Astrocyte (in vitro differentiated cells and primary cell): ENCODE data around the gene CBS. TPM values are rescaled to one million over a fixed set of nuclear protein-coding genes. Genes with fewer than 3 reads are reported as not detected.

Source experiments
- DNase-seq: peaks from one replicate; pipeline ENCODE4 v3.0.0-alpha.2; 2010; ENCODE audit warnings: low read depth
- FAIRE-seq: peaks from 2 replicates; lab custom pipeline; 2011; peaks lifted over from hg19 to GRCh38; lab: Jason Lieb, UNC
- H2AFZ ChIP-seq: 2 replicates; pipeline ENCODE4 v1.6.0; 2012; ENCODE audit warnings: low read depth, low read length, inconsistent platforms
- H3K27ac ChIP-seq: 2 replicates; pipeline ENCODE4 v1.5.1; 2011; ENCODE audit warnings: low read depth, low read length, inconsistent platforms
- H3K27me3 ChIP-seq: 2 replicates; pipeline ENCODE4 v1.6.0; 2011; ENCODE audit warnings: low read length, inconsistent platforms; ENCODE audit not compliant: insufficient read depth
- H3K36me3 ChIP-seq: 2 replicates; pipeline ENCODE4 v1.5.1; 2011; ENCODE audit warnings: low read length, inconsistent platforms; ENCODE audit not compliant: insufficient read depth
- H3K4me1 ChIP-seq: 2 replicates; pipeline ENCODE4 v1.5.1; 2011; ENCODE audit warnings: low read length, inconsistent platforms; ENCODE audit not compliant: insufficient read depth
- H3K4me2 ChIP-seq: 2 replicates; pipeline ENCODE4 v1.6.0; 2012; ENCODE audit warnings: low read length, inconsistent platforms
- H3K4me3 ChIP-seq: 2 replicates; pipeline ENCODE4 v1.5.1; 2011; ENCODE audit warnings: low read depth, mild to moderate bottlenecking, low read length, inconsistent platforms; ENCODE audit not compliant: insufficient read depth
- H3K79me2 ChIP-seq: 2 replicates; pipeline ENCODE4 v1.6.0; 2012; ENCODE audit warnings: mild to moderate bottlenecking, low read length, inconsistent platforms; ENCODE audit not compliant: insufficient read depth
- H3K9ac ChIP-seq: 2 replicates; pipeline ENCODE4 v1.6.0; 2012; ENCODE audit warnings: mild to moderate bottlenecking, low read length, inconsistent platforms
- H3K9me3 ChIP-seq: 2 replicates; pipeline ENCODE4 v1.5.1; 2012; ENCODE audit warnings: low read depth, mild to moderate bottlenecking, low read length, inconsistent platforms; ENCODE audit not compliant: insufficient read depth
- H4K20me1 ChIP-seq: 2 replicates; pipeline ENCODE4 v1.6.0; 2012; ENCODE audit warnings: low read length, inconsistent platforms; ENCODE audit not compliant: insufficient read depth
- H3K27ac Mint-ChIP-seq: one replicate; pipeline ENCODE4 v1.8.0; 2021; ENCODE audit warnings: mild to moderate bottlenecking, mixed read lengths; ENCODE audit not compliant: unreplicated experiment
- H3K27me3 Mint-ChIP-seq: one replicate; pipeline ENCODE4 v1.8.0; 2021; ENCODE audit warnings: low read depth, mixed read lengths; ENCODE audit not compliant: unreplicated experiment
- H3K36me3 Mint-ChIP-seq: one replicate; pipeline ENCODE4 v1.8.0; 2021; ENCODE audit warnings: low read depth, mixed read lengths; ENCODE audit not compliant: unreplicated experiment
- H3K4me1 Mint-ChIP-seq: one replicate; pipeline ENCODE4 v1.8.0; 2021; ENCODE audit warnings: low read depth, mixed read lengths; ENCODE audit not compliant: unreplicated experiment
- H3K4me3 Mint-ChIP-seq: one replicate; pipeline ENCODE4 v1.8.0; 2021; ENCODE audit warnings: mild to moderate bottlenecking, moderate library complexity, mixed read lengths; ENCODE audit not compliant: unreplicated experiment
- H3K9me3 Mint-ChIP-seq: one replicate; pipeline ENCODE4 v1.8.0; 2021; ENCODE audit warnings: mild to moderate bottlenecking, mixed read lengths; ENCODE audit not compliant: unreplicated experiment
- CTCF ChIP-seq: IDR thresholded peaks from 2 replicates; pipeline ENCODE4 v1.5.1; 2011; ENCODE audit warnings: low read depth, mild to moderate bottlenecking, inconsistent platforms, low read length, moderate library complexity; ENCODE audit not compliant: insufficient read depth
- EZH2 ChIP-seq: IDR thresholded peaks from 2 replicates; pipeline ENCODE4 v1.6.1; 2012; ENCODE audit warnings: mild to moderate bottlenecking, low read length, inconsistent platforms; ENCODE audit not compliant: insufficient read depth
- total RNA-seq: library from RNA; stranded (reverse); gene quantifications from 2 replicates; pipeline ENCODE4 v1.2.1, GENCODE V29; 2021

CBS gene
- total RNA-seq, 1 donor from 2014 or later = 195 TPM

GRCh38 chr21:43021756-43022600, 53.7 kb downstream of the CBS start:
- Mint-ChIP-seq H3K27me3 (peaks cover 2% of the 10 kb centered on the region), H3K4me3 (no peak overlapping the region), H3K4me1 (peaks cover 14% of the 10 kb centered on the region), H3K36me3 (peaks cover 14% of the 10 kb centered on the region), H3K9me3 (no peaks in the 10 kb centered on the region), H3K27ac (no peak overlapping the region)
- no peak for FAIRE-seq
- H3K4me3 ChIP-seq = no peak overlapping the region
- no peak overlapping the region for H3K9ac ChIP-seq
- H3K27ac ChIP-seq = no peak overlapping the region
- no peaks in the 10 kb centered on the region for H4K20me1 ChIP-seq
- H2AFZ ChIP-seq = no peak overlapping the region
- peaks cover 5% of the 10 kb centered on the region for H3K36me3 ChIP-seq
- no peak overlapping the region for H3K4me2 ChIP-seq
- DNase-seq = no peak
- H3K9me3 ChIP-seq = no peaks in the 10 kb centered on the region
- no peaks in the 10 kb centered on the region for H3K27me3 ChIP-seq
- TF ChIP-seq CTCF (no peak), EZH2 (no peak)
- no peaks in the 10 kb centered on the region for H3K79me2 ChIP-seq
- H3K4me1 ChIP-seq = peaks cover 9% of the 10 kb centered on the region

- no peaks in the 10 kb centered on the region for H3K9me3 Mint-ChIP-seq
Observed at GRCh38 chr21:43021191-43021590, 54.4 kb downstream of the CBS start.

More at GRCh38 chr21:43021191-43021590, 54.4 kb downstream of the CBS start:
- Mint-ChIP-seq H3K4me3 (no peak overlapping the region), H3K27ac (no peak overlapping the region), H3K27me3 (peaks cover 2% of the 10 kb centered on the region), H3K36me3 (peaks cover 16% of the 10 kb centered on the region), H3K4me1 (peaks cover 12% of the 10 kb centered on the region)
- H3K4me1 ChIP-seq = peaks cover 9% of the 10 kb centered on the region
- no peaks in the 10 kb centered on the region for H3K9me3 ChIP-seq
- peaks cover 5% of the 10 kb centered on the region for H3K36me3 ChIP-seq
- H4K20me1 ChIP-seq = no peaks in the 10 kb centered on the region
- DNase-seq (no peak), FAIRE-seq (no peak)
- no peak overlapping the region for H3K4me2 ChIP-seq
- no peaks in the 10 kb centered on the region for H3K79me2 ChIP-seq
- H3K9ac ChIP-seq = no peak overlapping the region
- H3K27me3 ChIP-seq = no peaks in the 10 kb centered on the region
- no peak overlapping the region for H3K4me3 ChIP-seq
- no peak overlapping the region for H2AFZ ChIP-seq
- TF ChIP-seq EZH2 = no peak
- no peak for TF ChIP-seq CTCF
- H3K27ac ChIP-seq = no peak overlapping the region
